Aortic smooth muscle cell (primary cell): ENCODE measurements around the gene OGFRL1. TPM values are rescaled to one million over a fixed set of nuclear protein-coding genes. Genes with fewer than 3 reads are reported as not detected.

ENCODE experiments used
- total RNA-seq: library from RNA; depleted of rRNA; stranded (reverse); fragments of >200 nt; gene quantifications from 2 replicates; pipeline ENCODE4 v1.2.3, GENCODE V29; 2014

Gene OGFRL1
- total RNA-seq: 10.7 and 11.4 TPM in 2 replicates

DNA sequence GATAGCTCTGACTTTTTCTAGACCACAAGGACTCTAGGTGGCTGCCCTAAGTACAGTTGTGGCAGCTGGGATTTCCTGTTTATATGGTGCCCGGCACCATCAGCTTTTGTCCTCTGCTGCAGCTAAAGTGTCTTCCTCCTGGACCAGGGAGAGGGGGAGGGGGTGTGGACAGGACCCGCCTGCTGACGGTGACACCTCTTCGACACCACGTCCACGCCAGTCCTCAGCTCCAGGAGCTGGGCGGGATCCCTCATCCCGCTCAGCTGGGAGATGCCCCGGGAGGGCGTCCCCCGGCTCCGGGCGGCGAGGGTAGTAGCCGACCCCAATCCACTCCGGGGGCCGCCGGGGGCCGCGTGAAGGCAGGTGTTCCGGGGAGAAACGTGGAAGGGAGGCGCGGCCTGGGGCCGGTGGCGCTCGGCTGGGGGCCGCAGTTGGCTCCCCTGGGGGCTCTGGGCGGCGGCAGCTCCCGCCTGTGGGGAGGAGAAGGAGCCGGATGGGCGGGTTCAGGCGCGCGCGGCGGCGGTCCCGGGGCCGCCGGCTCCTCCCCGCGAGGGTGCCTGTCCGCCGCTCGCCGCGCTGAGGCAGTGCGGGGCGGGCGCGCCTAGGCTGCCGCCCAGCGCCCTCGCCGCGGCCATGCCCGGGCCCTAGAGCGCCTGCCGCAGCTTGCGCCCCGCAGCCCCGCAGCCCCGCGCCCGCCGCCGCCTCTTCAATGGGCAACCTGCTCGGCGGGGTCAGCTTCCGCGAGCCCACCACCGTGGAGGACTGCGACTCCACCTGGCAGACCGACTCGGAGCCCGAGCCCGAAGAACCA lies at the start of gene OGFRL1:
TSS of gene OGFRL1 (plus strand) at position 584 of the 811 bp plus-strand sequence. CDS start at position 710, 126 bp downstream.

